GM21529 (cell line): ENCODE data around the gene SLC36A2.

Source experiments
- ATAC-seq: cut with Tn5 transposase; IDR thresholded peaks from one replicate; pipeline ENCODE4 v1.9.1; 2021; ENCODE audit not compliant: unreplicated experiment

The SLC36A2 gene

GRCh38 chr5:151284392-151284967 lies 62.9 kb downstream of the SLC36A2 start:
- no peak for ATAC-seq

GRCh38 chr5:151283120-151283825 lies 64.1 kb downstream of the SLC36A2 start:
- ATAC-seq = no peak

GRCh38 chr5:151281001-151281639 lies 66.2 kb downstream of the SLC36A2 start:
- no peak for ATAC-seq

- ATAC-seq = no peak
Observed at GRCh38 chr5:151280443-151280842, 66.9 kb downstream of the SLC36A2 start.

- no peak for ATAC-seq
Observed at GRCh38 chr5:151278845-151279244, 68.5 kb downstream of the SLC36A2 start.

GRCh38 chr5:151275803-151276202 lies 71.6 kb downstream of the SLC36A2 start:
- ATAC-seq = no peak

- ATAC-seq = no peak
Observed at GRCh38 chr5:151274666-151275065, 72.7 kb downstream of the SLC36A2 start.

GRCh38 chr5:151271336-151271735 lies 76.0 kb downstream of the SLC36A2 start:
- no peak for ATAC-seq

- ATAC-seq = peak; percentile 93
Observed at GRCh38 chr5:151270599-151270998, 76.8 kb downstream of the SLC36A2 start.

GRCh38 chr5:151267491-151268260 lies 79.7 kb downstream of the SLC36A2 start:
- ATAC-seq = no peak
